ENCODE data around the gene LMX1B.

DNA sequence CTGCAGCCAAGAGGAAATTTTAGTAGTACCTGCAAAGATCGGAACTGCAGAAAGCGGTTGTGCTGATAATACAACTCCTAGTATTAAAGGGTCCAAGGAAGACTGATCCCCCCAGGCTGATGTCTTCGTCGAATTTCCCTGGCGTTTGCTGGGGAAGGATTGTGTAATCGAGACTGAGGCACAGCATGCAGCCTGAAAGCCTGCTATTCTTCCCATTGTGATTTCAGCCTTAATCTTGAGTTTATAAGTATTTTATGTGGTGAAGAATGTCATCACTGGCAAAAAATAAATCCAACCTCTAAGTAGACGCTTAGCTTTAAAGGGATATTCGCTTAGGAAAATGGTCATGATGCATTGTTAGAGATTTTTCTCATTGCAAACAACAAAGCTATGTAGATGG is 21.3 kb upstream of the LMX1B start:
- TF ChIP-seq POLR2A (IDR thresholded peaks at IDR 0.05; ENCODE audit: low read length) (no peak), GATA1 (IDR thresholded peaks at IDR 0.05; ENCODE audit: low read depth, low read length) (no peak)

All from erythroblast (primary cell).